PC-3 (cell line): Measurements from ENCODE around the gene TYMS. TPM values are rescaled to one million over a fixed set of nuclear protein-coding genes. Genes with fewer than 3 reads are reported as not detected.
"Not testable (repeated sequence)": the region's sequence is repeated elsewhere in the genome, so short reads cannot be mapped to it uniquely, and the experiment has no call there.

Experiments used
- ATAC-seq: fragments of 200-7000 bp; cut with Tn5 transposase; 2 replicates; pipeline ENCODE4 v1.9.1; 2020; ENCODE audit warnings: mild to moderate bottlenecking, moderate library complexity
- BruUV-seq: library from RNA; stranded (reverse); fragments of 400-500 nt; replicated peaks from 2 replicates; lab custom pipeline; 2021; lab: Mats Ljungman, UMichigan
- CTCF ChIA-PET: fragments of 300-600 bp; sonication (Branson Sonifier 250); formaldehyde crosslinking; loops from one replicate; lab custom pipeline; 2022; ENCODE audit warnings: antibody characterized with exemption; lab: Charles Lee
- POLR2A ChIA-PET: fragments of 300-600 bp; sonication (Branson Sonifier 250); formaldehyde crosslinking; loops from one replicate; lab custom pipeline; 2022; ENCODE audit warnings: antibody characterized with exemption; ENCODE audit not compliant: unreplicated experiment; lab: Charles Lee
- DNase-seq: peaks from one replicate; pipeline ENCODE4 v3.0.0-alpha.2; 2015
- H2AFZ ChIP-seq: fragments of 300-600 bp; sonication (generic); 2 replicates; pipeline ENCODE4 v1.6.0; 2016; ENCODE audit warnings: antibody characterized with exemption, low read length
- H3F3A ChIP-seq: fragments of 300-600 bp; sonication (generic); one replicate; pipeline ENCODE4 v1.6.0; 2017; ENCODE audit warnings: antibody characterized with exemption, low read length, control low read depth, mild to moderate bottlenecking; ENCODE audit not compliant: unreplicated experiment
- H3K27ac ChIP-seq: fragments of 300-600 bp; sonication (generic); 2 replicates; pipeline ENCODE4 v1.5.1; 2016; ENCODE audit warnings: mild to moderate bottlenecking, low read length
- H3K27me3 ChIP-seq: fragments of 300-600 bp; sonication (generic); 2 replicates; pipeline ENCODE4 v1.6.1; 2016; ENCODE audit warnings: low read length, mixed read lengths
- H3K36me3 ChIP-seq: fragments of 300-600 bp; sonication (generic); 2 replicates; pipeline ENCODE4 v1.6.1; 2016; ENCODE audit warnings: low read depth, mixed run types, low read length, mixed read lengths
- H3K4me1 ChIP-seq: fragments of 300-600 bp; sonication (generic); 2 replicates; pipeline ENCODE4 v1.5.1; 2016; ENCODE audit warnings: low read length; ENCODE audit not compliant: insufficient read depth
- H3K4me2 ChIP-seq: fragments of 300-600 bp; sonication (generic); 2 replicates; pipeline ENCODE4 v1.6.0; 2016; ENCODE audit warnings: low read length
- H3K4me3 ChIP-seq: fragments of 300-600 bp; sonication (generic); 2 replicates; pipeline ENCODE4 v1.5.1; 2016; ENCODE audit warnings: mild to moderate bottlenecking, low read length, mixed read lengths
- H3K79me2 ChIP-seq: fragments of 300-600 bp; sonication (generic); 2 replicates; pipeline ENCODE4 v1.6.1; 2017; ENCODE audit warnings: low read length, mixed read lengths
- H3K9ac ChIP-seq: fragments of 300-600 bp; sonication (generic); 2 replicates; pipeline ENCODE4 v1.6.0; 2016; ENCODE audit warnings: mild to moderate bottlenecking, low read length
- H3K9me2 ChIP-seq: fragments of 300-600 bp; sonication (generic); replicated peaks from 2 replicates; pipeline ENCODE4 v1.6.1; 2016; ENCODE audit warnings: mixed run types, low read length, mixed read lengths
- H3K9me3 ChIP-seq: fragments of 300-600 bp; sonication (generic); 2 replicates; pipeline ENCODE4 v1.6.1; 2016; ENCODE audit warnings: low read length, mixed read lengths
- H4K20me1 ChIP-seq: fragments of 300-600 bp; sonication (generic); 2 replicates; pipeline ENCODE4 v1.6.1; 2016; ENCODE audit warnings: low read length, mixed read lengths
- CTCF ChIP-seq: fragments of 300-600 bp; sonication (generic); conservative IDR thresholded peaks from 2 replicates; pipeline ENCODE4 v1.5.1; 2017; ENCODE audit warnings: antibody characterized with exemption, low read depth, mild to moderate bottlenecking, low read length
- EZH2 ChIP-seq: fragments of 300-600 bp; sonication (generic); IDR thresholded peaks from one replicate; pipeline ENCODE4 v1.6.1; 2017; ENCODE audit warnings: antibody characterized with exemption, mild to moderate bottlenecking, low read length; ENCODE audit not compliant: unreplicated experiment
- EZH2phosphoT487 ChIP-seq: fragments of 300-600 bp; sonication (generic); IDR thresholded peaks from 2 replicates; pipeline ENCODE4 v1.6.1; 2018; ENCODE audit warnings: mild to moderate bottlenecking, antibody characterized with exemption, low read length, borderline replicate concordance
- intact Hi-C: fragments of 100-400 bp; cut with micrococcal nuclease; formaldehyde crosslinking; loops from 2 replicates; pipeline ENCODE4 v1.9.0; 2023
- total RNA-seq: library from RNA; depleted of rRNA; stranded (reverse); fragments of >200 nt; gene quantifications from 2 replicates; pipeline ENCODE4 v1.2.3, GENCODE V29; 2014

Gene TYMS
- total RNA-seq, 1 experiment from 2014 or later = 63.2 TPM

GRCh38 chr18:680392-680791 is 22.9 kb downstream of the TYMS start:
- H3K4me1 ChIP-seq = peaks cover 22% of the 10 kb centered on the region
- no peak for ATAC-seq
- ChIA-PET CTCF (no interaction called here), POLR2A (no interaction called here)
- H3K4me2 ChIP-seq = no peak overlapping the region
- H3K36me3 ChIP-seq = peaks cover 22% of the 10 kb centered on the region
- no peaks in the 10 kb centered on the region for H3K9me2 ChIP-seq
- intact Hi-C loops = no loop called here
- peaks cover 10% of the 10 kb centered on the region for H3F3A ChIP-seq
- BruUV-seq = no TSS peak
- H3K9ac ChIP-seq = no peak overlapping the region
- H2AFZ ChIP-seq = no peak overlapping the region
- H3K4me3 ChIP-seq = no peak overlapping the region
- H4K20me1 ChIP-seq = no peaks in the 10 kb centered on the region
- H3K79me2 ChIP-seq = no peaks in the 10 kb centered on the region
- no peaks in the 10 kb centered on the region for H3K27me3 ChIP-seq
- TF ChIP-seq EZH2 (no peak), CTCF (no peak), EZH2phosphoT487 (no peak)
- H3K9me3 ChIP-seq = no peaks in the 10 kb centered on the region
- DNase-seq = no peak
- H3K27ac ChIP-seq = no peak overlapping the region

- no peak overlapping the region for H3K4me3 ChIP-seq
- CTCF ChIA-PET = interaction anchor here (0.6 kb wide), 1 partner anchor 65 kb away, joined by 3 read pairs; no protein-coding TSS in a partner anchor
- H4K20me1 ChIP-seq = no peaks in the 10 kb centered on the region
- no peak overlapping the region for H2AFZ ChIP-seq
- H3K27me3 ChIP-seq = no peaks in the 10 kb centered on the region
- H3K79me2 ChIP-seq = no peaks in the 10 kb centered on the region
- peaks cover 19% of the 10 kb centered on the region for H3K4me1 ChIP-seq
- ATAC-seq (no peak), DNase-seq (no peak)
- BruUV-seq = no TSS peak
- H3K9me3 ChIP-seq = no peaks in the 10 kb centered on the region
- no peak overlapping the region for H3K9ac ChIP-seq
- no peak overlapping the region for H3K4me2 ChIP-seq
- H3F3A ChIP-seq = peaks cover 7% of the 10 kb centered on the region
- intact Hi-C loops = no loop called here
- H3K27ac ChIP-seq = no peak overlapping the region
- POLR2A ChIA-PET = no interaction called here
- TF ChIP-seq EZH2 = no peak
- no peak for TF ChIP-seq EZH2phosphoT487
- no peak for TF ChIP-seq CTCF
- no peaks in the 10 kb centered on the region for H3K9me2 ChIP-seq
- peaks cover 14% of the 10 kb centered on the region for H3K36me3 ChIP-seq
These were observed 24.5 kb downstream of the TYMS start for GRCh38 chr18:681985-682384.

DNA sequence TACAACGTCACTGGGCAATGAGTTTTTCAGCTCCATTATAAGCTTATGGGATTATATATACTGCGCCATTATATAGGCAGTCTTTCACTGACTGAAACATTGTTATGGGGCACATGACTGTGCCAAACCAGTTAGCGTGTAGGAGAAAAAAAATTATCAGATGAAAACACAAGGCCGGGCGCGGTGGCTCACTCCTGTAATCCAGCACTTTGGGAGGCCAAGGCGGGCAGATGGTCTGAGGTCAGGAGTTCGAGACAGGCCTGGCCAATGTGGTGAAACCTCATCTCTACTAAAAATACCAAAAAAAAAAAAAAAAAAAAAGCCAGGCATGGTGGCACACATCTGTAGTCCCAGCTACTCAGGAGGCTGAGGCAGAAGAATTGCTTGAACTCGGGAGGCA is 25.0 kb downstream of the TYMS start:
- CTCF ChIA-PET, POLR2A ChIA-PET: not testable (repeated sequence)

More for the DNA sequence above, 25.0 kb downstream of the TYMS start:
- H4K20me1 ChIP-seq, H3K79me2 ChIP-seq, H3F3A ChIP-seq, H3K4me2 ChIP-seq, DNase-seq, intact Hi-C loops, H3K27me3 ChIP-seq, H3K9me2 ChIP-seq, H3K36me3 ChIP-seq, BruUV-seq, H3K9me3 ChIP-seq, H3K9ac ChIP-seq, H3K4me3 ChIP-seq, H2AFZ ChIP-seq, H3K27ac ChIP-seq, ATAC-seq: not testable (repeated sequence)
- H3K4me1 ChIP-seq = peaks cover 15% of the 10 kb centered on the region
